Gastroesophageal sphincter (tissue), 4 donors: ENCODE measurements around the gene OR52N2. TPM values are rescaled to one million over a fixed set of nuclear protein-coding genes. Genes with fewer than 3 reads are reported as not detected.

ENCODE experiments used
- ATAC-seq: fragments of 150-250 bp; one replicate; pipeline ENCODE4 v1.9.1; 2016; ENCODE audit warnings: mild to moderate bottlenecking, moderate library complexity
- H3K27ac ChIP-seq, 4 donors: fragments of 200-600 bp; sonication (generic) in 3 of 4; 1 replicate in 3 of 4; 2 replicates in 1 of 4; pipeline ENCODE4 v1.5.1; 2016 to 2019
- H3K27me3 ChIP-seq: fragments of 200-600 bp; sonication (generic); one replicate; pipeline ENCODE4 v1.5.1; 2019
- H3K36me3 ChIP-seq, 2 donors: fragments of 200-600 bp; sonication (generic); one replicate each; pipeline ENCODE4 v1.5.1; 2019; ENCODE audit warnings: control low read depth in 1 of 2
- H3K4me1 ChIP-seq, 3 donors: fragments of 200-600 bp; sonication (generic); 1 replicate in 2 of 3; 2 replicates in 1 of 3; pipeline ENCODE4 v1.5.1; 2016 to 2019; ENCODE audit warnings: control low read depth in 2 of 3
- H3K4me3 ChIP-seq, 2 donors: fragments of 200-600 bp; sonication (generic); one replicate each; pipeline ENCODE4 v1.5.1; 2019; ENCODE audit warnings: mild to moderate bottlenecking in 1 of 2, moderate library complexity in 1 of 2
- H3K9me3 ChIP-seq, 3 donors: fragments of 200-600 bp; sonication (generic); one replicate each; pipeline ENCODE4 v1.5.1; 2017 to 2019; ENCODE audit warnings: control low read depth in 2 of 3
- EP300 ChIP-seq: sonication (generic); formaldehyde crosslinking; IDR thresholded peaks from one replicate; pipeline ENCODE4 v1.6.1; 2017; ENCODE audit warnings: antibody characterized with exemption, mild to moderate bottlenecking
- POLR2A ChIP-seq, 2 donors: fragments of 450-650 bp; IDR thresholded peaks; one replicate each; pipeline ENCODE4 v1.6.1; 2017; ENCODE audit warnings: antibody characterized with exemption in 2 of 2, mild to moderate bottlenecking in 2 of 2, moderate library complexity in 1 of 2
- POLR2AphosphoS5 ChIP-seq: sonication (generic); formaldehyde crosslinking; IDR thresholded peaks from one replicate; pipeline ENCODE4 v1.6.1; 2017; ENCODE audit warnings: antibody characterized with exemption
- WGBS, 2 donors: methylation state at CpG; one replicate each; pipeline ENCODE4 v1.1.5; 2018; ENCODE audit warnings: low coverage in 1 of 2; 5-methylcytosine and 5-hydroxymethylcytosine counted together
- total RNA-seq, 4 donors: library from RNA; depleted of rRNA; stranded (reverse); fragments of >200 nt; gene quantifications; one replicate each; pipeline ENCODE4 v1.1.0, GENCODE V29; 2016
- TF ChIP-seq, protein P1 (sequence below), 4 experiments: fragments of 200-600 bp in 2 of 4; fragments of 450-650 bp in 2 of 4; sonication (generic) in 1 of 4; IDR thresholded peaks; one replicate each; pipeline ENCODE4 v1.5.1; 2017 to 2019; ENCODE audit warnings: antibody characterized with exemption in 4 of 4, mild to moderate bottlenecking in 2 of 4, moderate library complexity in 2 of 4

Gene OR52N2
- total RNA-seq = not detected

DNA sequence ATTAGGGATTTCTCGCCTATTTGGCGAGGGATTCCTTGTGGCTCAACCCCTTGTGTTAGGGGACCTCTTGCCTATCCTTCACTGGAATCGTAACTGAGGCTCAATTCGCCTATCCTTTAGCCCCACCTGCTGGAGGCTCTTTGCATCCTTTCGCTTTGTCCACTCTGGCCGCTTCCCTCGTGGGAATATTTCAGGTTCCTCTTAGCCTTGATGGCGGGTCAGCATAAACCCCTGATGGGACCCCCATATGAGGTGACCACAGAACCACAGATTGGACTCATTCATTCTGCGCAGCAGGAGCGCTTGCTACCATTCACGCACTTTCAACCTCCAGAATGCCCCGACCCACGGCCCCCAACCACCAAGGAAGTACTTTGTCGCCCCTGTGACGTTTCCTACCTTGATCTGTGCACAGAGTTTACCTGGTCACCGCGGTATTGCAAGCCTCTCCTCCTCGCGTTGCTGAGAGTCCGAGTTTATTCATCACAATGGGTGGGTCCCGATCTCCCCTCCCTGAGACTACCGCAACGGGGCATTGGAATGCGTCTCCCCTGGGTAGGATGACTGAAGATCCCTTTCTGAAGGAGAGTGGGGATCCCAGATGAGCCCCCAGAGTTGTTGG lies at the start of gene OR52N2:
OR52N2 (plus strand) TSS at position 425 of the 622 bp plus-strand sequence. CDS start 11,412 bp downstream, outside the sequence.
- 0 to 3% methylated on average over 3 to 9 of the region's 24 CpGs for WGBS, 2 donors

DNA sequence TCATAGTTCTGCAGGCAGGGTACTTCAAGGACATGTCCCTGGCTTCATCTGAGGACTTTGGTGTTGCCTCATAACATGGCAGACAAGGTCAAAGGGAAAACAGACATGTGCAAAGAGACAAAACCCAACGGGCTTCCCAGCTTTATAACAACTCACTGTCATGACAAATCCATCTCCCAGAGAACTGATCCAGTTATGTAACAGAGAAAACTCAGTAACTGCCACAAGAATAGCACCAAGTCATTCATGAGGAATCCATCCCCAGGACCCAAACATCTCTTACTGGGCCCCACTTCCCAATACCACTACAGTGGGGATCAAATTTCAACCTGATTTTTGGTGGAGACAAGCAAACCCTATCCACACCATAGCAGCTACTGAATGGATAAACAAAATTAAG lies 41.7 kb upstream of the OR52N2 start:
- WGBS, 2 donors = 25% methylated on average over 1 of the region's 1 CpG; no CpG with 5 or more reads in 1 of the 2 donors

More for the DNA sequence above, at the start of gene OR52N2:
- no peaks in the 10 kb centered on the region for H3K36me3 ChIP-seq
- H3K4me3 ChIP-seq = peak within 1 kb of the TSS; percentile 23 to 45
- H3K27me3 ChIP-seq = peaks cover 9% of the 10 kb centered on the region
- ATAC-seq = peak; percentile 79
- no peaks in the 10 kb centered on the region for H3K9me3 ChIP-seq
- H3K4me1 ChIP-seq = peaks cover 0 to 12% (median 0%) of the 10 kb centered on the region in 3 donors
- TF ChIP-seq POLR2AphosphoS5 (no peak), EP300 (no peak), POLR2A (IDR thresholded peaks at IDR 0.05) (no peak)
- TF ChIP-seq, protein P1, sequence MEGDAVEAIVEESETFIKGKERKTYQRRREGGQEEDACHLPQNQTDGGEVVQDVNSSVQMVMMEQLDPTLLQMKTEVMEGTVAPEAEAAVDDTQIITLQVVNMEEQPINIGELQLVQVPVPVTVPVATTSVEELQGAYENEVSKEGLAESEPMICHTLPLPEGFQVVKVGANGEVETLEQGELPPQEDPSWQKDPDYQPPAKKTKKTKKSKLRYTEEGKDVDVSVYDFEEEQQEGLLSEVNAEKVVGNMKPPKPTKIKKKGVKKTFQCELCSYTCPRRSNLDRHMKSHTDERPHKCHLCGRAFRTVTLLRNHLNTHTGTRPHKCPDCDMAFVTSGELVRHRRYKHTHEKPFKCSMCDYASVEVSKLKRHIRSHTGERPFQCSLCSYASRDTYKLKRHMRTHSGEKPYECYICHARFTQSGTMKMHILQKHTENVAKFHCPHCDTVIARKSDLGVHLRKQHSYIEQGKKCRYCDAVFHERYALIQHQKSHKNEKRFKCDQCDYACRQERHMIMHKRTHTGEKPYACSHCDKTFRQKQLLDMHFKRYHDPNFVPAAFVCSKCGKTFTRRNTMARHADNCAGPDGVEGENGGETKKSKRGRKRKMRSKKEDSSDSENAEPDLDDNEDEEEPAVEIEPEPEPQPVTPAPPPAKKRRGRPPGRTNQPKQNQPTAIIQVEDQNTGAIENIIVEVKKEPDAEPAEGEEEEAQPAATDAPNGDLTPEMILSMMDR (IDR thresholded peaks at IDR 0.05) = peak; percentile 55 to 87 (median 70)
- no peak within 1 kb of the TSS for H3K27ac ChIP-seq

DNA sequence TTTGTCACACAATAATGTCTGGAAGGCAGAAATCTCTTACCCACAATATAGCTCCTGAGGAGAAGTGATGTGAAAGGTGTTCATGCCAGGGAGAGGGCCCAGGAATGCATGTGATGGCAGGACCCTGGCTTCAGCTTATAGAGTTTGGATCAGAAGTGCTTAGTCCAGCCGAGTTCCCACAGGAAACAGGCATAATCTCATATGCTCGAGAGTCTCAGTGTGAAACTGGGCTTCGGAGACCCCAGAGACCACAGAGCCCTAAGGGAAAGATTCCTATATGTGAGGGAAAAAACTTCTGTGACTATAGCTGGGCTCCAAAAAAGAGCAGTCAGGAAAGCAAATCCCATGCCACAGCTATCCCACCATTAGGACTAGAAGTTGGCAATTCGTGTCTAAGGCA lies 25.5 kb upstream of the OR52N2 start, which contains the start of gene OR52N5:
OR52N5 (minus strand) TSS at position 101 of the 400 bp plus-strand sequence. CDS start 4,721 bp downstream, outside the sequence.
- no peaks in the 10 kb centered on the region for H3K27me3 ChIP-seq
- ATAC-seq = no peak
- WGBS, 2 donors = 36 to 75% methylated on average over 1 to 4 of the region's 4 CpGs

More for the DNA sequence above, 41.7 kb upstream of the OR52N2 start:
- H3K4me3 ChIP-seq = no peak overlapping the region
- no peaks in the 10 kb centered on the region for H3K27me3 ChIP-seq
- H3K36me3 ChIP-seq = no peaks in the 10 kb centered on the region
- ATAC-seq = no peak
- H3K4me1 ChIP-seq = no peaks in the 10 kb centered on the region
- TF ChIP-seq POLR2A (IDR thresholded peaks at IDR 0.05) = no peak
- TF ChIP-seq POLR2AphosphoS5 = no peak
- no peak for TF ChIP-seq EP300
- TF ChIP-seq, protein P1 (IDR thresholded peaks at IDR 0.05) = no peak
- H3K27ac ChIP-seq = no peak overlapping the region
- H3K9me3 ChIP-seq = no peaks in the 10 kb centered on the region

DNA sequence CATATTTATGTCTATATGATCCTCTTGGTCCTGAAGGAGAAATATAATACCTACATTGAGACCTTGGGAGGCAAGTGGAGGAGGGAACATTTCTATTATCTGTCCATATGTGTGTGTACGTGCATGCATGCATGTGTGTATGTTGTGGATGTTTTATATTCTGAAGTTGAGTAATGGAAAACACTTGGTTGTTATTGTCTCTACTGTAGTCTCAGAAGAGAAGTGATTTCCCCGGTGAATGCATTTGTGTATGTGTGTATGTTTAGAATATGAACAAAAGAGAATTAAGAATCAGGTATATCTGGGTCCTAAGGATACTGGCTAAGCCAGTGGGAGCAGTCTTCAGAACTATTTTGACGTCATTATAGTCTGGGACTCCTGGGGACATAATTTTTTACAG lies 17.6 kb upstream of the OR52N2 start, which contains the start of gene OR52N1:
OR52N1 (minus strand) TSS at position 101 of the 400 bp plus-strand sequence. CDS start 2,449 bp downstream, outside the sequence.
- no peak for ATAC-seq

More for the DNA sequence above, 25.5 kb upstream of the OR52N2 start, which contains the start of gene OR52N5:
- no peak within 1 kb of the TSS for H3K4me3 ChIP-seq
- no peak within 1 kb of the TSS for H3K27ac ChIP-seq
- H3K4me1 ChIP-seq = no peaks in the 10 kb centered on the region
- H3K36me3 ChIP-seq = no peaks in the 10 kb centered on the region
- TF ChIP-seq EP300 = no peak
- no peak for TF ChIP-seq POLR2AphosphoS5
- TF ChIP-seq, protein P1 (IDR thresholded peaks at IDR 0.05) = no peak
- TF ChIP-seq POLR2A (IDR thresholded peaks at IDR 0.05) = no peak
- no peaks in the 10 kb centered on the region for H3K9me3 ChIP-seq

More for the DNA sequence above, 17.6 kb upstream of the OR52N2 start, which contains the start of gene OR52N1:
- Histone ChIP-seq H3K9me3 (no peaks in the 10 kb centered on the region), H3K4me3 (no peak within 1 kb of the TSS), H3K27me3 (no peaks in the 10 kb centered on the region), H3K27ac (no peak within 1 kb of the TSS), H3K36me3 (no peaks in the 10 kb centered on the region), H3K4me1 (no peaks in the 10 kb centered on the region)
- TF ChIP-seq, protein P1 (IDR thresholded peaks at IDR 0.05) = no peak
- no peak for TF ChIP-seq EP300
- WGBS, 2 donors = 61 to 82% methylated on average over 3 of the region's 3 CpGs
